Colonic mucosa (tissue), 4 donors: Measurements from ENCODE around the gene RNF144A. TPM values are rescaled to one million over a fixed set of nuclear protein-coding genes. Genes with fewer than 3 reads are reported as not detected.

Experiments used
- DNase-seq: peaks from one replicate; pipeline ENCODE4 v3.0.0-alpha.2; 2020
- H3K27ac ChIP-seq: fragments of 200-600 bp; one replicate; pipeline ENCODE4 v1.8.0; 2021
- H3K27me3 ChIP-seq: fragments of 200-600 bp; one replicate; pipeline ENCODE4 v1.8.0; 2021
- H3K36me3 ChIP-seq: fragments of 200-600 bp; one replicate; pipeline ENCODE4 v1.8.0; 2021
- H3K4me1 ChIP-seq: fragments of 200-600 bp; one replicate; pipeline ENCODE4 v1.8.0; 2021; ENCODE audit warnings: mild to moderate bottlenecking
- H3K4me3 ChIP-seq: fragments of 200-600 bp; one replicate; pipeline ENCODE4 v1.8.0; 2021
- H3K9ac ChIP-seq, 2 donors: one replicate each; pipeline ENCODE4 v1.7.0; 2013; ENCODE audit warnings: control low read depth in 2 of 2, low read depth in 2 of 2, low read length in 2 of 2
- H3K9me3 ChIP-seq: fragments of 200-600 bp; one replicate; pipeline ENCODE4 v1.8.0; 2021
- CTCF ChIP-seq: fragments of 200-600 bp; IDR thresholded peaks from one replicate; pipeline ENCODE4 v1.8.0; 2022; ENCODE audit warnings: antibody characterized with exemption, mild to moderate bottlenecking
- intact Hi-C: fragments of 100-400 bp; cut with DNase I; formaldehyde crosslinking; loops from one replicate; pipeline ENCODE4 v1.14.1; 2022
- total RNA-seq, 2 donors: library from RNA; stranded (reverse); fragmentation: NEBNext Ultra II Directional in 1 of 2; extraction: Animal tissue kit (Norgen Biotek cat#: 25700) in 1 of 2; gene quantifications; one replicate each; pipeline ENCODE4 v1.2.1, GENCODE V29; 2021
- donor health status: healthy.
- donor health status: DM: no; HTN: no; CAD: no.
- donor health status: DM: no; HTN: no; CAD: no.

RNF144A gene
- total RNA-seq, 2 donors from 2014 or later: 13.9 to 22.6 TPM

DNA sequence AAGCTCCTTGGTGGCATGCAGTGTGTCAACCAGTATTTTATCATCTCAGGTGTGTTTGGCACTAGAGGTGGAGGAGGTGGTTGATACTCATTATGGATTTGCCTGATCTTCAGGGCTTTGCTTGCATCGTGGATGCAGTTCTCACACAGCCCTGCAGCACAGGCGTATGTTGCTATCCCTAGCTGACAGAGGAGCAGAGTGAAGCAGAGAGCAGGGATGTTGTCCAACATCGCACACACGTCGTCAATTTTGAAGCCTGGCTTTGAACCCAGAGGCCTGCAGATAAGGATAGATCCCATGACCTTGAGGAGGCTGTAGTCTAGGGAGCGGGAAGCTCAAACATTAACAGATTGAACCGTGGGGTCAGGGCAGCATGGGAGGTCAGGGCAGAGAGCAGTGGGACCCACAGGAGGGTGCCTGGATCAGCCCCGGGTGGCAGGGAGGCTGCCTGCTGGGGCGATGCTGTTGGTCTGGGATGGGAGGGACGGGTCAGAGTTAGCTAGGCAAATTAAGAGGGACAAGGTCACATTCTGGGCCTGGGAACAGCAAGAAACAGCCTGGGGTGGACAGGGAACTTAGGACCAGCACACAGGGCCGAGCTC lies 4.2 kb downstream of the RNF144A start:
- intact Hi-C loops: loop anchor here (5.0 kb wide), 1 partner anchor 101 kb away; no protein-coding TSS in a partner anchor
- Histone ChIP-seq H3K9ac (no peak overlapping the region), H3K27ac (no peak overlapping the region), H3K27me3 (no peaks in the 10 kb centered on the region), H3K4me1 (no peaks in the 10 kb centered on the region), H3K4me3 (no peak overlapping the region), H3K9me3 (no peaks in the 10 kb centered on the region), H3K36me3 (no peaks in the 10 kb centered on the region)
- no peak for TF ChIP-seq CTCF
- no peak for DNase-seq

GRCh38 chr2:6922201-6922656 lies 5.0 kb downstream of the RNF144A start:
- no peaks in the 10 kb centered on the region for H3K4me1 ChIP-seq
- DNase-seq: no peak
- H3K9me3 ChIP-seq: no peaks in the 10 kb centered on the region
- H3K4me3 ChIP-seq: no peak overlapping the region
- no peaks in the 10 kb centered on the region for H3K27me3 ChIP-seq
- TF ChIP-seq CTCF: no peak
- intact Hi-C loops: loop anchor here (5.0 kb wide), 1 partner anchor 100 kb away; no protein-coding TSS in a partner anchor
- no peaks in the 10 kb centered on the region for H3K36me3 ChIP-seq
- H3K9ac ChIP-seq: no peak overlapping the region
- H3K27ac ChIP-seq: no peak overlapping the region

GRCh38 chr2:6923319-6923718 lies 6.1 kb downstream of the RNF144A start:
- Histone ChIP-seq H3K36me3 (no peaks in the 10 kb centered on the region), H3K4me1 (no peaks in the 10 kb centered on the region), H3K9ac (no peak overlapping the region), H3K27me3 (no peaks in the 10 kb centered on the region), H3K4me3 (no peak overlapping the region), H3K9me3 (no peaks in the 10 kb centered on the region), H3K27ac (no peak overlapping the region)
- no peak for DNase-seq
- TF ChIP-seq CTCF: no peak
- intact Hi-C loops: loop anchor here (5.0 kb wide), 1 partner anchor 99 kb away; no protein-coding TSS in a partner anchor

GRCh38 chr2:6924101-6924923 lies 7.1 kb downstream of the RNF144A start:
- DNase-seq: no peak
- no peaks in the 10 kb centered on the region for H3K9me3 ChIP-seq
- no peak for TF ChIP-seq CTCF
- no peaks in the 10 kb centered on the region for H3K4me1 ChIP-seq
- H3K27ac ChIP-seq: no peak overlapping the region
- H3K4me3 ChIP-seq: no peak overlapping the region
- H3K27me3 ChIP-seq: no peaks in the 10 kb centered on the region
- no peak overlapping the region for H3K9ac ChIP-seq
- intact Hi-C loops: loop anchor here (5.0 kb wide), 1 partner anchor 98 kb away; no protein-coding TSS in a partner anchor
- H3K36me3 ChIP-seq: no peaks in the 10 kb centered on the region

- Histone ChIP-seq H3K27ac (no peak overlapping the region), H3K4me1 (no peaks in the 10 kb centered on the region), H3K27me3 (no peaks in the 10 kb centered on the region), H3K4me3 (no peak overlapping the region), H3K9ac (no peak overlapping the region), H3K36me3 (no peaks in the 10 kb centered on the region), H3K9me3 (no peaks in the 10 kb centered on the region)
- DNase-seq: no peak
- TF ChIP-seq CTCF: no peak
- intact Hi-C loops: loop anchor here (5.0 kb wide), 1 partner anchor 97 kb away; no protein-coding TSS in a partner anchor
Observed at GRCh38 chr2:6924924-6925409, 7.8 kb downstream of the RNF144A start.
